ENCODE data around the gene UCP3. TPM values are rescaled to one million over a fixed set of nuclear protein-coding genes. Genes with fewer than 3 reads are reported as not detected.

UCP3 gene
- total and polyA plus RNA-seq, 2 of the 8 experiments (the other 6 are each of a cell fraction or from before 2014, with no cell fraction given), result 0.85 to 1.3 TPM

GRCh38 chr11:73969991-73970800 is 38.7 kb downstream of the UCP3 start (continued):
- TF ChIP-seq EZH2 (IDR thresholded peaks at IDR 0.05; ENCODE audit: low read depth, low read length, severe bottlenecking) (no peak), KDM4A (IDR thresholded peaks at IDR 0.05; ENCODE audit: low read depth, low read length, severe bottlenecking) (no peak), RBBP5 (IDR thresholded peaks at IDR 0.05; ENCODE audit: borderline replicate concordance, low read depth, low read length) (no peak), SP1 (IDR thresholded peaks at IDR 0.05; ENCODE audit: low read depth, low read length) (no peak)

Measured in H1 (cell line).